ENCODE data around the gene SYNPO2.

DNA sequence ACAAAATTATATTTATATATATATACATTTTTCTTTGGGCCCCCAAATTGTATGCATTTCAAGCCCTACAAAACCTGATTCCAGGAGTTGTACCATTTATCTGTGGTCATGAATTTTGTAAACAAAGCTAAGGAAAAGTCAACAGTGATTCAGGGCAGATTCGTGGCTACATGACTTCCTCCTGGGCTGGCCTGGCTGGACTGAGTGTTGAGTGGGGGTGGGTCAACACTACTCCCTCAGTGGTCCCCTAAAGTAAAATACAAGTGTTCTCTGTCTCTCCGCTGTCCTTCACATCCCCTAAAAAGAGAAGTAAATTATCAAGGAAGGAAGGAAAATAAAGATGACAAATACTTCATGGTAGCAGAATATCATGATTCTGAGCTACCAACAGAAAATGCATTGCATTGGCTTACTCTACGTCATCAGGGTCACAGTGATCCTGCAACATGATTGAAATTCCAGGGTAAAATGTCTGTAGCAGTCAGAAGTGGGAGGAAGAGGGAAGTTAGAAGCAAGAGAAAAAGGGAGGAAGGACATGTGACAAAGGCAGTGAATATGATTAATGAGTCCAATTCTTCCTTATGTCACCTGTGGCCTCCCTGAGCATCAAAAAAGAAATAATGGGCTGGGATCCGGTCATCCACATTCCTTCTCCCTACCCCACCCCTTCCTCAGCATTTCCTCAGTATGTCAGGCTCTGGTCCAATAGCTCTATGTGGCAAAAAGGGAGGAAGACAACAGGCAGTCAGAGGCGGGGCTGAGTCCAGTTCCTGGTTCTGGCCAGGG, 204.6 kb downstream of the SYNPO2 start:
- no peak for TF ChIP-seq CTCF (optimal IDR thresholded peaks at IDR 0.05 in 1 of 3, IDR thresholded peaks at IDR 0.05 in 1 of 3, conservative IDR thresholded peaks at IDR 0.05 in 1 of 3; ENCODE audit: extremely low read depth in 1 of 3, insufficient read depth in 2 of 3, low read length in 3 of 3)
- no peak for TF ChIP-seq EZH2 (IDR thresholded peaks at IDR 0.05; ENCODE audit: low read length)
